ENCODE measurements around the gene KCNH6. TPM values are rescaled to one million over a fixed set of nuclear protein-coding genes. Genes with fewer than 3 reads are reported as not detected.
A peak's percentile ranks its signal among the peaks of the same experiment; 100 is the strongest.

The KCNH6 gene
- total RNA-seq, 1 donor from 2014 or later: not detected

- no peak for FAIRE-seq
- no peak for DNase-seq (ENCODE audit: low read depth)
- TF ChIP-seq CTCF (IDR thresholded peaks at IDR 0.05; ENCODE audit: insufficient read depth, low read length, severe bottlenecking): no peak
- peaks cover 3% of the 10 kb centered on the region for H3K27me3 ChIP-seq (ENCODE audit: control insufficient read depth, insufficient read depth, low read length)
- no peaks in the 10 kb centered on the region for H3K36me3 ChIP-seq (ENCODE audit: control insufficient read depth, insufficient read depth, low read length)
- H3K4me3 ChIP-seq (ENCODE audit: low read depth, low read length): peak overlapping the region; percentile 18
These were observed 46.7 kb upstream of the KCNH6 start for GRCh38 chr17:63476459-63476853.

- H3K27me3 ChIP-seq (ENCODE audit: control insufficient read depth, insufficient read depth, low read length): peaks cover 3% of the 10 kb centered on the region
- peak within 1 kb of the TSS; percentile 18 for H3K4me3 ChIP-seq (ENCODE audit: low read depth, low read length)
- DNase-seq (ENCODE audit: low read depth) (no peak), FAIRE-seq (no peak)
- no peak for TF ChIP-seq CTCF (IDR thresholded peaks at IDR 0.05; ENCODE audit: insufficient read depth, low read length, severe bottlenecking)
- no peaks in the 10 kb centered on the region for H3K36me3 ChIP-seq (ENCODE audit: control insufficient read depth, insufficient read depth, low read length)
These were observed 46.2 kb upstream of the KCNH6 start, which contains the start of gene ACE for GRCh38 chr17:63476854-63477479. Gene ACE, plus strand, starts transcription at chr17:63477061. Its CDS starts 34 bp downstream, at chr17:63477095.

- DNase-seq (ENCODE audit: low read depth) (no peak), FAIRE-seq (no peak)
- no peaks in the 10 kb centered on the region for H3K36me3 ChIP-seq (ENCODE audit: control insufficient read depth, insufficient read depth, low read length)
- TF ChIP-seq CTCF (IDR thresholded peaks at IDR 0.05; ENCODE audit: insufficient read depth, low read length, severe bottlenecking): no peak
- H3K27me3 ChIP-seq (ENCODE audit: control insufficient read depth, insufficient read depth, low read length): peaks cover 3% of the 10 kb centered on the region
- peak overlapping the region; percentile 12 for H3K4me3 ChIP-seq (ENCODE audit: low read depth, low read length)
These were observed 45.4 kb upstream of the KCNH6 start for GRCh38 chr17:63477480-63478440.

- H3K4me3 ChIP-seq (ENCODE audit: low read depth, low read length): no peak overlapping the region
- FAIRE-seq: peak; percentile 62
- H3K36me3 ChIP-seq (ENCODE audit: control insufficient read depth, insufficient read depth, low read length): no peaks in the 10 kb centered on the region
- peak; percentile 85 for DNase-seq (ENCODE audit: low read depth)
- peak; percentile 97 for TF ChIP-seq CTCF (IDR thresholded peaks at IDR 0.05; ENCODE audit: insufficient read depth, low read length, severe bottlenecking)
- H3K27me3 ChIP-seq (ENCODE audit: control insufficient read depth, insufficient read depth, low read length): peaks cover 3% of the 10 kb centered on the region
These were observed 44.2 kb upstream of the KCNH6 start for GRCh38 chr17:63478814-63479494.

- FAIRE-seq (no peak), DNase-seq (ENCODE audit: low read depth) (no peak)
- no peaks in the 10 kb centered on the region for H3K36me3 ChIP-seq (ENCODE audit: control insufficient read depth, insufficient read depth, low read length)
- H3K27me3 ChIP-seq (ENCODE audit: control insufficient read depth, insufficient read depth, low read length): peaks cover 3% of the 10 kb centered on the region
- H3K4me3 ChIP-seq (ENCODE audit: low read depth, low read length): no peak overlapping the region
- TF ChIP-seq CTCF (IDR thresholded peaks at IDR 0.05; ENCODE audit: insufficient read depth, low read length, severe bottlenecking): no peak
These were observed 43.5 kb upstream of the KCNH6 start for GRCh38 chr17:63479495-63480184.
